ENCODE results near the gene PTPRQ.

- TF ChIP-seq CTCF (IDR thresholded peaks at IDR 0.05), result no peak
- no peak for TF ChIP-seq POLR2A (IDR thresholded peaks at IDR 0.05)
- no peak for TF ChIP-seq EP300 (IDR thresholded peaks at IDR 0.05)
- no peak for TF ChIP-seq POLR2AphosphoS5 (IDR thresholded peaks at IDR 0.05)
Observed at GRCh38 chr12:80422550-80422949, 21.5 kb upstream of the PTPRQ start.
